Keratinocyte (primary cell): ENCODE data around the gene RHAG. TPM values are rescaled to one million over a fixed set of nuclear protein-coding genes. Genes with fewer than 3 reads are reported as not detected.
"Not testable (repeated sequence)": the region's sequence is repeated elsewhere in the genome, so short reads cannot be mapped to it uniquely, and the experiment has no call there.

Source experiments
- DNase-seq: peaks from one replicate; pipeline ENCODE4 v3.0.0-alpha.2; 2011; ENCODE audit warnings: low read depth, missing footprints, low spot score
- FAIRE-seq: peaks from 2 replicates; lab custom pipeline; 2011; peaks lifted over from hg19 to GRCh38; lab: Jason Lieb, UNC
- H2AFZ ChIP-seq: 2 replicates; pipeline ENCODE4 v1.6.0; 2012; ENCODE audit warnings: low read length, control low read depth, inconsistent platforms; ENCODE audit not compliant: control insufficient read depth
- H3K27ac ChIP-seq: 2 replicates; pipeline ENCODE4 v1.5.1; 2011; ENCODE audit warnings: low read length; ENCODE audit not compliant: control insufficient read depth, insufficient read depth
- H3K27me3 ChIP-seq: 3 replicates; pipeline ENCODE4 v1.6.0; 2011; ENCODE audit warnings: low read length; ENCODE audit not compliant: control insufficient read depth, insufficient read depth; ENCODE audit errors: extremely low read depth
- H3K36me3 ChIP-seq, 2 experiments: 2 replicates in 1 of 2; 3 replicates in 1 of 2; pipeline ENCODE4 v1.5.1; 2011; ENCODE audit warnings: low read length in 2 of 2, mild to moderate bottlenecking in 1 of 2; ENCODE audit not compliant: control insufficient read depth in 2 of 2, insufficient read depth in 2 of 2; ENCODE audit errors: extremely low read depth in 1 of 2
- H3K4me1 ChIP-seq: 3 replicates; pipeline ENCODE4 v1.5.1; 2011; ENCODE audit warnings: low read length; ENCODE audit not compliant: control insufficient read depth, insufficient read depth; ENCODE audit errors: extremely low read depth
- H3K4me2 ChIP-seq: 3 replicates; pipeline ENCODE4 v1.6.0; 2011; ENCODE audit warnings: low read depth, low read length; ENCODE audit not compliant: control insufficient read depth, insufficient read depth; ENCODE audit errors: extremely low read depth
- H3K4me3 ChIP-seq, 3 experiments: fragments of 200-600 bp in 1 of 3; sonication (generic) in 1 of 3; 2 replicates in 2 of 3; 3 replicates in 1 of 3; pipeline ENCODE4 v1.5.1; 2011 to 2016; ENCODE audit warnings: low read length in 3 of 3, mild to moderate bottlenecking in 3 of 3, control low read depth in 2 of 3, inconsistent platforms in 1 of 3, low read depth in 1 of 3, mixed read lengths in 1 of 3, mixed run types in 1 of 3, moderate library complexity in 1 of 3; ENCODE audit not compliant: control insufficient read depth in 2 of 3, insufficient read depth in 2 of 3; ENCODE audit errors: extremely low read depth in 1 of 3
- H3K79me2 ChIP-seq: 2 replicates; pipeline ENCODE4 v1.6.0; 2012; ENCODE audit warnings: low read length; ENCODE audit not compliant: control insufficient read depth, insufficient read depth
- H3K9ac ChIP-seq: 3 replicates; pipeline ENCODE4 v1.6.0; 2011; ENCODE audit warnings: low read length; ENCODE audit not compliant: control insufficient read depth, insufficient read depth; ENCODE audit errors: extremely low read depth
- H3K9me1 ChIP-seq: 3 replicates; pipeline ENCODE4 v1.6.0; 2011; ENCODE audit warnings: low read length; ENCODE audit not compliant: control insufficient read depth, insufficient read depth; ENCODE audit errors: extremely low read depth
- H3K9me3 ChIP-seq: 2 replicates; pipeline ENCODE4 v1.5.1; 2012; ENCODE audit warnings: low read depth, low read length; ENCODE audit not compliant: control insufficient read depth
- H4K20me1 ChIP-seq: 3 replicates; pipeline ENCODE4 v1.6.0; 2011; ENCODE audit warnings: low read length; ENCODE audit not compliant: control insufficient read depth, insufficient read depth; ENCODE audit errors: extremely low read depth
- EZH2 ChIP-seq: IDR thresholded peaks from one replicate; pipeline ENCODE4 v1.6.1; 2012; ENCODE audit warnings: inconsistent platforms, mild to moderate bottlenecking, low read length, moderate library complexity
- dilution Hi-C: fragments of 300-500 bp; cut with MboI; formaldehyde crosslinking; loops from one replicate; pipeline ENCODE4 v1.7.0; 2020; ENCODE audit warnings: low sequenced_read_pairs; ENCODE audit not compliant: extremely low pct_ligation_motif_present
- polyA plus RNA-seq, 5 experiments: library from polyadenylated mRNA; depleted of rRNA in 3 of 5; stranded (reverse) in 3 of 5; stranded (forward) in 1 of 5; unstranded in 1 of 5; fragments of >200 nt; gene quantifications; 1 replicate in 1 of 5; 2 replicates in 3 of 5; 3 replicates in 1 of 5; pipeline versions ENCODE4 v1.2.1 to v1.2.3, GENCODE V29; 2011 to 2012; ENCODE audit warnings: missing spikeins in 2 of 5, low read depth in 1 of 5, low replicate concordance in 1 of 5
- TF ChIP-seq, protein P1 (sequence below), 3 experiments: IDR thresholded peaks in 1 of 3; conservative IDR thresholded peaks in 1 of 3; optimal IDR thresholded peaks in 1 of 3; 2 replicates in 2 of 3; 3 replicates in 1 of 3; pipeline versions ENCODE3 to v1.5.1; 2011; ENCODE audit warnings: low read length in 3 of 3, mild to moderate bottlenecking in 3 of 3, moderate library complexity in 2 of 3, control low read depth in 1 of 3, inconsistent platforms in 1 of 3; ENCODE audit not compliant: insufficient read depth in 2 of 3; ENCODE audit errors: extremely low read depth in 1 of 3

Gene RHAG
- polyA plus RNA-seq, 1 donor (not counting 4 experiments of a cell fraction or from before 2014, with no cell fraction given) = not detected

DNA sequence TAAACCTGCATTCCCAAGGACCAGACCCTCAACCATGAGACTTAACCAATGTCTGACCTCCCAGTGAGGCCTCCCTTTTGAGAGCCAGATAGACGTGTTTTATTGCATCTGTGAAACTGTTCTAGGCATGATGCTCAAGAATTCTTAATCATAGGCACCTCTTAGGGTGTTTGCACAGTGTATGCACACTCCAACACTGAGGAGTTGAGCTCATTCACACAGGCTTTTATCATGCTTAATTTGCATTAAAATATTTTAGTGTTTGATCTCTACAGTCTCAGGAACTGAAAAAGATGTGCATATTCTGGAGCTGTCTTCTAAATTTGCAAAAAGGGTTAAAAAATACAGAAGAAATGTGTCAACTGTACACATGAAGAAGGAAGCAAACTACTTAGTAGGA, 27.4 kb downstream of the RHAG start:
- Histone ChIP-seq H2AFZ (no peak overlapping the region), H3K36me3 (no peaks in the 10 kb centered on the region), H4K20me1 (no peaks in the 10 kb centered on the region), H3K79me2 (no peaks in the 10 kb centered on the region), H3K9me1 (no peaks in the 10 kb centered on the region), H3K4me2 (no peak overlapping the region), H3K27me3 (no peaks in the 10 kb centered on the region), H3K4me3 (no peak overlapping the region), H3K9me3 (no peaks in the 10 kb centered on the region), H3K27ac (no peak overlapping the region), H3K9ac (no peak overlapping the region), H3K4me1 (no peaks in the 10 kb centered on the region)
- TF ChIP-seq, protein P1, sequence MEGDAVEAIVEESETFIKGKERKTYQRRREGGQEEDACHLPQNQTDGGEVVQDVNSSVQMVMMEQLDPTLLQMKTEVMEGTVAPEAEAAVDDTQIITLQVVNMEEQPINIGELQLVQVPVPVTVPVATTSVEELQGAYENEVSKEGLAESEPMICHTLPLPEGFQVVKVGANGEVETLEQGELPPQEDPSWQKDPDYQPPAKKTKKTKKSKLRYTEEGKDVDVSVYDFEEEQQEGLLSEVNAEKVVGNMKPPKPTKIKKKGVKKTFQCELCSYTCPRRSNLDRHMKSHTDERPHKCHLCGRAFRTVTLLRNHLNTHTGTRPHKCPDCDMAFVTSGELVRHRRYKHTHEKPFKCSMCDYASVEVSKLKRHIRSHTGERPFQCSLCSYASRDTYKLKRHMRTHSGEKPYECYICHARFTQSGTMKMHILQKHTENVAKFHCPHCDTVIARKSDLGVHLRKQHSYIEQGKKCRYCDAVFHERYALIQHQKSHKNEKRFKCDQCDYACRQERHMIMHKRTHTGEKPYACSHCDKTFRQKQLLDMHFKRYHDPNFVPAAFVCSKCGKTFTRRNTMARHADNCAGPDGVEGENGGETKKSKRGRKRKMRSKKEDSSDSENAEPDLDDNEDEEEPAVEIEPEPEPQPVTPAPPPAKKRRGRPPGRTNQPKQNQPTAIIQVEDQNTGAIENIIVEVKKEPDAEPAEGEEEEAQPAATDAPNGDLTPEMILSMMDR (optimal IDR thresholded peaks at IDR 0.05 in 1 of 3, IDR thresholded peaks at IDR 0.05 in 1 of 3, conservative IDR thresholded peaks at IDR 0.05 in 1 of 3; ENCODE audit: extremely low read depth in 1 of 3, insufficient read depth in 2 of 3, low read length in 3 of 3) = no peak
- TF ChIP-seq EZH2 = no peak
- DNase-seq (no peak), FAIRE-seq (no peak)
- dilution Hi-C loops = no loop called here

GRCh38 chr6:49608275-49608674, 28.4 kb downstream of the RHAG start:
- H3K9ac ChIP-seq, H3K4me1 ChIP-seq, dilution Hi-C loops, H3K27me3 ChIP-seq, H3K9me3 ChIP-seq, FAIRE-seq, H2AFZ ChIP-seq, H3K27ac ChIP-seq, H4K20me1 ChIP-seq, H3K79me2 ChIP-seq, H3K9me1 ChIP-seq, H3K4me3 ChIP-seq, H3K36me3 ChIP-seq, H3K4me2 ChIP-seq, DNase-seq: not testable (repeated sequence)

DNA sequence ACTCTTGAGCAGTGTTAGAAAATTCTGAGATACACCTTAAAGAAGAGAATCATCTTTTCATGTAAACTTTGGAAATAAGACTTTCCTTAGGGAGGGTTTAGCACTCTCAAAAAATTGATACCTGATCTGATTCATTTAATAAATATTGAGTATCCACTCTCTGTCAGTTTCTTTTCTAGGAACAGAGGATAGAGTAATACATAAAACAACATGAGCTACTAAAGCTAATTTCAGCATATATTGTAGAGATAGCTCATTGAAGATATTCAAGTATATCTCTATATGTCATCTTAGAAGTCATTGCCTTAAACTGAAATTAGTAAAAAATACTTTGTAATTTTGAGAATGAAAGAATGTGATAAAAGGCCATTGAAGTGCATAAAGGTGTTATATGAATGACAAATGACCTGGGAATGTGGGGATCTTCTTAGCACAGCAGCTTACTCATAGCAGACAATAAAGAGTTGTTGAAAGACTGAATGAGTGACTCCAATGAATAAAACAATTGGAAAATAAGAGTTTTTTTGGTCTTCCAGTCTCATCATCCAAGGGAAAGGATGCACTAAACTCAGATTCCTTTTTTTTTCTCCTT, 29.2 kb downstream of the RHAG start:
- DNase-seq (no peak), FAIRE-seq (no peak)
- no peaks in the 10 kb centered on the region for H4K20me1 ChIP-seq
- no peaks in the 10 kb centered on the region for H3K79me2 ChIP-seq
- H3K4me1 ChIP-seq = no peaks in the 10 kb centered on the region
- H3K9me3 ChIP-seq = no peaks in the 10 kb centered on the region
- H3K9ac ChIP-seq = no peak overlapping the region
- H3K36me3 ChIP-seq = no peaks in the 10 kb centered on the region
- TF ChIP-seq, protein P1 (optimal IDR thresholded peaks at IDR 0.05 in 1 of 3, IDR thresholded peaks at IDR 0.05 in 1 of 3, conservative IDR thresholded peaks at IDR 0.05 in 1 of 3; ENCODE audit: extremely low read depth in 1 of 3, insufficient read depth in 2 of 3, low read length in 3 of 3) = no peak
- TF ChIP-seq EZH2 = no peak
- H3K27ac ChIP-seq = no peak overlapping the region
- no peaks in the 10 kb centered on the region for H3K27me3 ChIP-seq
- dilution Hi-C loops = no loop called here
- no peaks in the 10 kb centered on the region for H3K9me1 ChIP-seq
- peak overlapping the region; percentile 4 for H3K4me2 ChIP-seq
- H2AFZ ChIP-seq = no peak overlapping the region
- no peak overlapping the region for H3K4me3 ChIP-seq
